ENCODE measurements around the gene HAUS7.

Gene HAUS7

DNA sequence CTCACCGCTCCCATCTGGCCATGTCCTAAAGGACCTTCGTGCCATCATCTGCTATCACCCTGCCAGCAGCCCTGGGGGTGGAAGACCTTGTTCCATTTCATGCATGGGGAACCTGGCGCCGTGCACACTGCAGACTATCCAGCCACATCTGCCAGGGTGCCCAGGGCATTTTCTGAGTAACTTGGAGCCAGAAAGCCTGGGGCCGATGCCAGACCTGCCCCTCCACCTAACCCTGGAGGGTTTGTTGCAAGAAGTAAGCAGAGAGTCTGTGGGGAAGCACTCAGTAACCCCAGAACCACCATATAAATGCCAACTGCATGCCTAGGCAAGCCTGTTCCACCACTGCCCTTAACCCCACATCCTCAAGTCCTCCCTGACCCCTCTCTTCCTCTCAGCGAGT, 7.3 kb downstream of the HAUS7 start:
- in situ Hi-C loops (cut with HindIII; ENCODE audit: low pct_ligation_motif_present, low pct_unique_long_range_greater_than_20kb, low sequenced_read_pairs), result no loop called here
- DNase-seq, result no peak

DNA sequence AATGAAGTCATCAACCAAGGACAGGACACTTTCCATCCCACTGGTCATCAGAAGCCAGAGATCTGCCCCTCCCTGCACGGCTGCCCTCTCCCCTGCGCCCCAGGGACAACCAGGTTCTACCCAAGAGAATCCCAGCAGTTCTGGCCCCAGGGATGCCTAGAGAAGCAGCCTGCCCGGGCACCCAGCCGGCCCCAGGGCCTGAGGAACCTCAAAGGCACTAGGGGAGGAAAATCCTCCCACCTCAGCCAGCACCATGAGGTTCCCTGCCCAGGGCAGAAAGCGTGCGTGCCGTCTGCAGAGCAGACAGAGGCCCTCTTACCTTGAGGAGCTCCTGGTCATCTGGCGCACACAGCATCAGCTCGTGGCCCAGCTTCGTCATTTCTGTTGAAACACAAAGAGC, 8.1 kb downstream of the HAUS7 start:
- in situ Hi-C loops (cut with HindIII; ENCODE audit: low pct_ligation_motif_present, low pct_unique_long_range_greater_than_20kb, low sequenced_read_pairs), result no loop called here
- DNase-seq, result no peak

DNA sequence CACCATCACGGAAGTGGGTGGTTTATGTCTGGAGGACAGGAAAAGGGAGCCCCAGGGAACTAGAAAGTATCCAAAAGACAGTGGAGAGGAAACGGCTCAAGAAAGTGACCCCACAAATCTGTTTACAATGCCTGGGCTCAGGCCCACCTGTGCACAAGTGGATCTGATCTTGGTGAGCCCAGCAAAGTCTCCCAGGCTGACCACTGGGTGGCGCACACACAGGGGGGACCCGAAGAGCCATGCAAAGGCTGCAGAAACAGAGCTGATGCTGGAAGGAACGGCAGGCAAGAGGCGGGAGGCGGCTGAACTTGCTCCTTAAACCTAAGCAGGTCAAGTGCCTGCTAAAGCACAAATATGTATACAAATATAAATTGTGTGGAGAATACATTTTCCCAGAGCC, 9.6 kb downstream of the HAUS7 start:
- peak; percentile 14 for DNase-seq
- in situ Hi-C loops (cut with HindIII; ENCODE audit: low pct_ligation_motif_present, low pct_unique_long_range_greater_than_20kb, low sequenced_read_pairs), result no loop called here

DNA sequence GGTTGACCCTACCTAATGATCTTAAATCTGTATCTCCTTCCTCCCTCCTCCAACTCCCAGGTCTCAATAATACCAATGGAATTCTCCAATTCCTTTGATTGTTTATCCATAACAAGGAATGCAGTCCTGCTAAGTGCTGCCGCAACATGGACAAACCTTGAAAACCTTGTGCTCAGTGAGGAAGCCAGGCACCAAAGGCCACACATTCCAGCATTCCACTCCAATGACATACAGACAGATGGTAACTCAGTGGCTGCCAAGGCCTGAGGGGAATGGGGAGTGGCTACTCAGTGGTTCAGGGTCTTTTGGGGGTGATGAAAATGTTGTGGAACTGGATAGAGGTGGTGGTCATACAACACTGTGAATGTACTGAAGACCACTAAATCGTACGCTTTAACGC, 10.4 kb downstream of the HAUS7 start:
- DNase-seq, result peak; percentile 64

DNA sequence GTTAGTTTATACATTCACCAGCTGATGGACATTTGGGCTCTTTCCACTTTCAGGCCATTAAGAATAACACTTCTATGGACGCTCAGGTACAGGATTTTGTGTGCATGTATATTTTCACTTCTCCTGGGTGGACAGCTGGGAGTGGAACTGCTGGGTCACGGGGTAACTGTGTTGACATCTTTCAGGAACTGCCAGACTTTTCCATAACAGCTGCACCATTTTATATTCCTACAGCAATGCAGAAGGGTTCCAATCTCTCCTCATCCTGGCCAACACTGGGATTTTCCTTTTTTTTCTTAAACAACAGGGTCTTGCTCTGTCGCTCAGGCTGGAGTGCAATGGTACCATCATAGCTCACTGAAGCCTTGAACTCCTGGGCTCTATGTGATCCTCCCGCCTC, 11.9 kb downstream of the HAUS7 start:
- DNase-seq, result no peak
- in situ Hi-C loops (cut with HindIII; ENCODE audit: low pct_ligation_motif_present, low pct_unique_long_range_greater_than_20kb, low sequenced_read_pairs), result no loop called here

More for the DNA sequence above, 10.4 kb downstream of the HAUS7 start:
- in situ Hi-C loops (cut with HindIII; ENCODE audit: low pct_ligation_motif_present, low pct_unique_long_range_greater_than_20kb, low sequenced_read_pairs), result no loop called here

DNA sequence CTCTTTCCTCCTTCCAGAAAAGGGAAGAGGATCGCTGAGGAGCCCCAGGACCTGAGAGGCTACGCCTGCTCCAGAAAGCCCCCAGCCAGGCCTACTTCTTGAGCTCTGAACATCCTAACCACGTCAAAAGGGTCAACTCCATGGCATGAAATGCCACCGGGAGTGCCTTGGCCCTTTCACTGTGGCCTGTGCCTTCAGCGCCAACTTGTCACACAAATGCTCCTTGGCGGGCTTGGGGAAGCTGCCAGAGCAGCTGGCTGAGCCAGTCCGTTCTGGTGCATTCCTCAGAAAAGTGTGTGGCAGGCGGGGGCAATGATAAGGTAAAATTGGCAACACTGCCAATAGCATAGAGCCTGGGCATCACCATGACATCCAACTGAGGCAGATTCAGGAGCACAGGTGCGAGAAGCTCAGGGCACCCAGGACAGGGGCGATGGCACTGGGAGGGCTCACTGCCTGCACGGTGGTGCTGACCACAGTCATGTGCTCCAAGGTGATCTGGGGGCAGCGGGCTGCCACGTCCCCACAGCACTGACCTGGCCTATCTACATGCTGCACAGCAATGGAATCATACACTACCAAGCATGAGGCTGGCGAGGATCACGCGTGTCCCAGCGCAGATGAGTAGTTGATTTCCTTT, 12.4 kb downstream of the HAUS7 start:
- in situ Hi-C loops (cut with HindIII; ENCODE audit: low pct_ligation_motif_present, low pct_unique_long_range_greater_than_20kb, low sequenced_read_pairs), result no loop called here
- DNase-seq, result no peak

DNA sequence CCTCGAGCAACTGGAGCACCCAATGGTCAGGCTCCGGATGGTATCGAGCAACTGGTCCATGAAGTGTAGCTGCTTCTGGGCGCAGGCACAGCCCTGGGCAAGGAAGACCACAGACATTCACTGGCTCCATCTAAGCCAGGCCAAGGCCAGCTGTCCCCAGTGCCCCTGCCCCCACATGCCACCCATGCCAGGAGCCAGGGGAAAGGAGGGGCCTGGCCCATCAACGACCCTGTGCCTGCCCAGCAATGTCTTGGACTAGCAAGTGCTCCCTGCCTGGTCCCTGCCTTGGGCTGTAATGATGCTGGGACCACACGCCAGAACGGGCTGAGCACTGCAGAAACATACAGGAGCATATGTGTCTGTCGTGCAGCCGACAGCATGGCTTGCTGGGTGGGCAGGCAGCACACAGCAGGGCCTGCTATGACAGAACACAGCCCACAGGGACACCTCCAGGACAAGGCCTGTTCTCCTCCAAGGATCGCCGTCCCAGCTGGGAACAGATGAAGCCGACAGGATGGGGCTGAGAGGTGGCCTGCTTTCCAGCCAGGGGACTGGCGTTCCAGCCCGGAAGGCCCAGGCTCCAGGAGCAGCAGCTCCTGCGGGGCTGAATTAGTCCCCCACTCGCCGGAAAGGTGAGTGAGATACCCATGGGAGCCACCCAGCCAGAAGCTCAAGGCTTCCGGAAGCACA, 13.1 kb downstream of the HAUS7 start:
- no peak for DNase-seq
- in situ Hi-C loops (cut with HindIII; ENCODE audit: low pct_ligation_motif_present, low pct_unique_long_range_greater_than_20kb, low sequenced_read_pairs), result no loop called here

DNA sequence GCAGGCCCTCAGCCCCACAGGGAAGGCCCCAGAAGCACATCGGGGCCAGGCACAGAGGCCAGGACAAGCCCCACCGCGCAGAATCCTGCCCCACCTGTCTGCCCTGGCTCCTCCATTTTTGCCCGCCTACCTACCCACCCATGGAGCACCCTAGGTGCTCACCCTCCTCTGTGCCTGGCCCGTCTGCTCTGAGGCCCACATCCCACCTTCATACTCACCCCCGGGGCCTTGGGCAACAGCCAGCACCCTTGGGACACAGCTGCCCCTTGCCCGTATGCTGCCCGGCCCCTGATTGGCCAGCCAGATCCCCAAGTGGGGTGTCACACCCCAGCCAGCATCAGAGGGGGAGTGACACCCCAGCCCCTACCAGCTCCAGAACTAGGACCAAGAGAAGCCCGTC, 13.7 kb downstream of the HAUS7 start:
- DNase-seq, result no peak
- in situ Hi-C loops (cut with HindIII; ENCODE audit: low pct_ligation_motif_present, low pct_unique_long_range_greater_than_20kb, low sequenced_read_pairs), result no loop called here

DNA sequence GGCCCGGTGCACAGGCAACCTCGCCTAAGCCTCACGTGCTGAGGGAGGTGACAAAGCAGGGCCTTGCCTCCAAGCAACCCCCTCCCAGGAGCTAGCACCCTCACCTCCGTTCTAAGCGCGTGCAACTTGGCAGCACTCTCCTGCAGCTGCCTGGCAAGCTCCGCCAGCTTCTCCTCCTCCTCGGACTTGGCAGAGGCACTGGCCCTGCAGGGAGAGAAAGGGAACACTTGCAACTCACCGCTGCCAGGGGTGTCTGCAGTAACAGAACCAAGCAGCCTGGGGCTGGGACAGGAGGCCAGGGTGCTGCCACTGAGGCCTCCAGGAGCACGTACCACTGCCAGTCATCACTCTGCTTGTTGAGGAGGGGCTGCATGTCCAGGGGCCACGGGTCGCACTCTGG, 14.2 kb downstream of the HAUS7 start:
- in situ Hi-C loops (cut with HindIII; ENCODE audit: low pct_ligation_motif_present, low pct_unique_long_range_greater_than_20kb, low sequenced_read_pairs), result no loop called here
- no peak for DNase-seq

DNA sequence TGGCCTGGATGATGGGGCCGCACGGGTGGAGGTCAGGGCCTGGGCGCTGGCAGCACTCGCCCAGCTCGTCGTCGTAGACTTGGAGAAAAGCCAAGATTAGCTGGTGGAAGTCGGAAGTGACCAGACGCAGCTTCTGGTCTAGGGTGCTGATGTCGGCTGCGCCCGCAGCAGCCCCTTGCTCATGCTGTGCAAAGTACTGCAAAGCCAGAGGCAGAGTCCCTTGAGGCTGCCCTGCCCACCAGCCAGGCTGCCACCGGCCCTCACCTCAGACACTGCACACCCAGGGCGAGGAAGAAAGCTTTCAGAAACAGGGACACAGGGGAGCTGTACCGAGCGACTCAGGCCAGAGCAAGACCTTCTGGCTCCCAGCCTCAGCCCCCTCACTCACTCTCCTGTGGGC, 14.8 kb downstream of the HAUS7 start:
- in situ Hi-C loops (cut with HindIII; ENCODE audit: low pct_ligation_motif_present, low pct_unique_long_range_greater_than_20kb, low sequenced_read_pairs), result no loop called here
- DNase-seq, result no peak

DNA sequence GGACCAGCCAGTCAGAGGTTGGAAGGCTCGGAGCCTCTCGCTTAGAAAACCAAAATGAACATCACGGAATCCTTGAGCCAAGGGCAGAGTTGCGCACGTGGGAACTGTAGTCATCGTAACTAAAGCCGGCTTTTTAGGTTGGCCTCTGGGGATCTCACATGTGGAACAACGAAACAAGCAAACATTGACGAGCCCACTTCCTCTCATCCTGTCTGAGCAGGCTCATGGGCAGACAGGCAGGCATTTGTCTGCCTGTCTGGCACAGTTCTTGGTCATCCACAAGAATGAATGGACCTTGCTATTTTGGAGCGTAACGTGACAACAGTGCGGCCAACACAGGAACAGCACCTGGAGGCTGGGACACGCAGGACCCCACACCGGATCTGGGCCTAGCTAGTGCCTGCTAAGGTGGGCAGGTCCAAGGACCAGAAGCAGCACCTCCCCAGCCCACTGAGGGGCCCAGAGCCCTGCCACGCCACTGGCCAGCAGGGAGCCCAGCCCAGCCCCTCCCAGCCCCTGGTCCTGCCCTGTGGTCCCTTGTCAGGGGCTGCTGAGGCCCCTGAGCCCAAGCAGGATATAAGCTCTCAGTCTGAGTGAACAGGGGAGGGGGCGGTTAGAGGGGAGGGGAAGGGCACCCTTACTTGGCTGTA, 15.3 kb downstream of the HAUS7 start:
- in situ Hi-C loops (cut with HindIII; ENCODE audit: low pct_ligation_motif_present, low pct_unique_long_range_greater_than_20kb, low sequenced_read_pairs), result no loop called here
- DNase-seq, result no peak

DNA sequence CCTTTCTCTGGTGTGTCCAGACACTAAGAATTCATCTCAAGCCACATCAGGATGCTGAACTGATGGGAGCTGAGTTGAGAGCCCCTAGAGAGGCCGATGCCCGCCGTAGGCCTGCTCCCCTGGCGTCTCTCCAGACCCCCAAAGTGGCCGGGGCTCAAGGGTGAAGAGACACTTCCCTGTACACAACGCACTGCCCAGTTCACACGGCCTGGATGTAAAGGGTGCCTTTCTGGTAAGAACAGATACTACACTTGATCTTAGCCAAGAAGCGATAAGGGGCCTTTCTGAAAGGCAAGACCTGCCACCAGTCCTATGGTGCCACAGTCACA, 19.5 kb downstream of the HAUS7 start:
- DNase-seq, result no peak
- in situ Hi-C loops (cut with HindIII; ENCODE audit: low pct_ligation_motif_present, low pct_unique_long_range_greater_than_20kb, low sequenced_read_pairs), result no loop called here

DNA sequence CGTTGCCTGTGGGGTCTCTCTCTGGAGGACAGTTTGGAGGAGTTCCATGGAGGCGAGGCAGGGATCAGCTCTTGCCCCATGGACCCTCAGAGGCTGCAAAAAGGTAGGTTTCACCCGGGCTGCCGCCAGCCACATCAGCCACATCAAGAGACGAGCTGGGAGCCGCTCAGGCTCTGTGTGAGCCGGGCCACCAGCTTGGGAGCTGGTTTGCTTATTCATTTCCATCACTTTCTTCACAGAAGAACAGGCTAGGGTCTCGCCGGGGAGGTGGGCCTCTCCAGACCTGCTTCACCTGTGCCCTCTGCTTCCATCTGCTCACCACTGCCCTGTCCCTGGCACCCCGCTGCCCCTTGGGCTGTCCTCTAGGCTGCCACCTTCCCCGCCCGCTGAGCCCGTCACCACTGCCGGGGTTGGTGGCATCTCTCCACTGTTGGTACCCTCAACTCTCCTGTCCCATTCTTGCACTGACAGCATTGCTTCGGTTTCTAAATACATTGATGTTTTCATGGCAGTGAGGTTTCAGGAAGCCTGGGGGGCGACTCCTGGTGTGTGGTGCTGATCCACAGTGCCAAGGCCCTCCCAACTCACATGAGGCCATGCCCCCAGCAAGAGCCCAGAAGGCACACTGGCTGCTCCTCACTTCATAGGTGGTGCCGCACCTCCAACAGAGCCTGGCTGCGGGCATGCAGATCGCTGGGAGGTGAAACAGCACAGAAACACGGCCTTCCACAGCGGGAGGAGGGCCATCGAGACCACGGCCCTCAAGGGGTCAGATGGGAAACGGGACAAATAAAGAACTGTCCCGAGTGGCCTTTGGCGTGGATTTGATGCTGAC, 20.0 kb downstream of the HAUS7 start:
- in situ Hi-C loops (cut with HindIII; ENCODE audit: low pct_ligation_motif_present, low pct_unique_long_range_greater_than_20kb, low sequenced_read_pairs), result no loop called here
- DNase-seq, result no peak

DNA sequence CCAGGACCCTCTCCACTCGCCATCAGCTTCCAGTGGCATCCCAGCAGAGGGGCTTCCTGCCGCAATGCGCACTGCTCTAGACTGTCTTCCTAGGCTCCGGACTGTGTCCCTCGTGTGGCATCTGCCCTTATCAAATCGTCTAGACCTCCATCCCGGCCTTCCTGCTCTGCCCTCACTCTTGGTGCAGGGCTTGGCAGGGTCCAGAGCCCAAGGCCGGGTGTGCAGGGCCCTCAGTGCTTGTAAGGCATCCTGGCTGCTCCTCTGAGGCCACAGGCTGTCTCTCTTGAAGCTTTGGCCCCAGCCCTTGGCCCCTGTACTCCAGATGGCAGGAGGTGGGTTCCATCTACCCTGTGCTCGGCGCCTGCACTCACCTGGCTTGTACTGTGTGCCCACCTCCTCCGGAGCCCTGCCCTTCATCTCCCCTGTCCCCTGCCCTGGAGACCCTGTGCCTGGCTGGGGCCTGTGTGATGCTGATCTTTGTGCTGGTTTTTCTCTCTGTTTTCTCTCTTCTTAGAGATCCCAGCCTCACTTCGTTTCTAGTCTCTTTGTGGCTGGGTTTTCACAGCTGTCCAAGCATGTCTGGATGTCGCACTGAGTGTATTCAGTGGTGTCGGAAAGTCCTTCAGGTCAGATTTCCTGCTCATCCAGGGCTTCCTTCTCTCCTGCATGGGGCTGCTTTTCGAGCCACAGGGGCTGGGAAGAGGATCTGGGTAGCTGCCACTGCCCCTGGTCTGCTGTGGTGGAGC, 20.8 kb downstream of the HAUS7 start:
- in situ Hi-C loops (cut with HindIII; ENCODE audit: low pct_ligation_motif_present, low pct_unique_long_range_greater_than_20kb, low sequenced_read_pairs), result no loop called here
- DNase-seq, result no peak

DNA sequence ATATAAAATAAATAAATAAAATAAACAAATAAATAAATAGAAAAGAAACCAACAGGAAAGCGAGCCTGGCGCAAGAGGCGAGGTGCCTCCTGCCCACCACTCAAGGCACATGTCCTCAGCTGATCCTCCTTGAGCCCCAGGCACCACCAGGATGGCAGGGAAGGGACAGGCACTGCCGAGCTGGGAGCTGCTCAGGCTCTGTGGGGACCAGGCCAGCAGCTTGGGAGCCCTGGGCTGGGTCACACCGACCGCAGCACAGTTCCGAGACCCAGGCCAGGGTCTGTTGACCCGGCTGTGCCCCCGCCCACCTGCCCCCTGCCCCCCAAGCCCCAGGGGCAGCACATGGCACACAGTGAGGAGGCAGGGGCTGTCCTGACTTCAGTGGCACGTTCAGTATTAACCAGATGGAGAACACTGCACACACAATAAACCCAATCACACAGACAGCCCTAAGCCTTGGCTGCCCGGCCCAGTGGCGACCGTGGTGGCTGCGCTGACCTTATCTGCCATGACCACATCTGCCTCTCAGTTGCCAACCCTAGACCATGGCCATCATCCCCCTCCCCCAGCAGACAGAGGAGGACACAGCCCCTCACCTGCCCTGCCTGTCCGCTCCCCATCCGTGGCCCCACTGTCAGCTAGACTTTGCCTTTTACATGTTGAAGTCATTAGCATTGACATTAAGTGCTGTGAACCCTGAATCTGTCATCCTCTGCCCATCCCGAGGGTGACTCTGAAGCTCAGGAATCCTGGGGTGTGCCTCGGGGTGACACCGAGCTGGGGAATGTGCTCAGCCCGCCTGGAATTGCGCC, 21.6 kb downstream of the HAUS7 start:
- in situ Hi-C loops (cut with HindIII; ENCODE audit: low pct_ligation_motif_present, low pct_unique_long_range_greater_than_20kb, low sequenced_read_pairs), result no loop called here
- no peak for DNase-seq

DNA sequence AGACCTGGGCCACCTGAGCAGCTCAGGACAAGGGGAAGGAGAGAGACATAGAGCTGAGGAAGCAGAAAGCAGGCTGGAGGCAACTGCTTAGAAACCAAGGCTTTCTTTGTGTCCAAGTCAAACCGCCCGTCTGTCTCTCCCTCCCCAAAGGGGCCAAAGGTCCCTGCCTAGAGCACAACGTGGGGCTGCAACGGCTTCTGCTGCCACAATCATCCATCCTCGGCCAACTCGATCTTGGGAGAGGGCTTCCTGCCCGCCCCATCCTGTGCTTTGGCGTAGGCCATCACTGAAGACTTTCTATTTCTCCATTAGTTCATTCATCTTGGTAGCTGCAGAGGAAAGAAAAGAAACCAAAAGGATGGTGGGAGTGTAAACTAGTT, 22.8 kb downstream of the HAUS7 start:
- DNase-seq, result no peak
- in situ Hi-C loops (cut with HindIII; ENCODE audit: low pct_ligation_motif_present, low pct_unique_long_range_greater_than_20kb, low sequenced_read_pairs), result no loop called here

DNA sequence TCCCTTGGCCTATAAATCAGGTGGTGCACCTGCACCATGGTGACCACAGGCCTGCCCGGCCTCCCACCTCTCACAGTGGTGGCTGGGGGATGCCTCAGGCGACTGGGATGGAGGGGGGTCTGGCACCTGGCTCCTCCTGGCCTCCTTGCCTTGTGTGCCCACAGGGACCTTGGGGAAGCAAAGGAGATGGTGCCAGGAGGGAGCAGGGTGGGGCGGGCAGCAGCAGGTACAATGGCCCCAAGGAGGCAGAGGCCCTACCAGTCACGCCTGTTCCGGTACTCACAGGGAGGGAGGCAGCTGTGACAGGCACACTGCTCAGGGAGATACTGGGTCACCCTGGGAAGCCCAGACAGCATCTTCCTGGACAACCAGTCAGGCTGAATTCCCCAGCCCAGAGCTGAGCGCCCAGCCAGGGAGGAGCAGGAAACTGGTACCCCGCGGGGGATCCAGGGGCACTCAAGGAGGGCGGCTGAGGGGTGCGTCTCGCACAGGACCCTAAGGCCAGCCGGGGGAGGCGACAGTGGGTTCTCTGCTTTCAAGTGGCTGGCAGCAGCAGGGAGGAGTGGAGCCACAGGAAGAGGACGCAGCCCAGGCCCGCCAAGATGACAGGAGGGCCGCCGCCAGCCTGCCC, 23.3 kb downstream of the HAUS7 start:
- no peak for DNase-seq
- in situ Hi-C loops (cut with HindIII; ENCODE audit: low pct_ligation_motif_present, low pct_unique_long_range_greater_than_20kb, low sequenced_read_pairs), result no loop called here

DNA sequence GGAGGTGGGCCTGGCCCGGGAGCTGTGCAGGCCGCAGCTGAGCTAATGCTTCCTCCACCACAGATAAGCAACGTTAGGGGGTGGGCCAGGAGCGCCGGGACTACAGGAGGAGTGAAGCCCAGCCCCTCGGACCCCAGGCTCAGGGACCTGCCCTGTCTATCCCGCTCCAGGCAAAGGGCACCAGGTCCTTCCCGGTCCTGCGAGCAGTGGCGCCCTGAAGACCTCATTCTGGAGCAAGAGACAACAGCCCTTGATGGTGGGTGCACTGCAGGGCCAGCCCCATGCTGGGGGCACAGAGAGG, 23.8 kb downstream of the HAUS7 start:
- no peak for DNase-seq
- in situ Hi-C loops (cut with HindIII; ENCODE audit: low pct_ligation_motif_present, low pct_unique_long_range_greater_than_20kb, low sequenced_read_pairs), result no loop called here
